Endothelial cell of umbilical vein (primary cell): ENCODE measurements around the gene UBXN6. TPM values are rescaled to one million over a fixed set of nuclear protein-coding genes. Genes with fewer than 3 reads are reported as not detected.

Experiments used
- BruUV-seq: library from RNA; stranded (reverse); fragments of 400-500 nt; replicated peaks from 2 replicates; lab custom pipeline; 2021; lab: Mats Ljungman, UMichigan
- CTCF ChIA-PET: fragments of 300-600, 350-600 bp; sonication (Branson Sonifier 250); formaldehyde crosslinking; loops from one replicate; lab custom pipeline; 2021; ENCODE audit warnings: antibody characterized with exemption, inconsistent platforms; lab: Charles Lee
- POLR2A ChIA-PET: fragments of 300-600, 350-600 bp; sonication (Branson Sonifier 250); formaldehyde crosslinking; loops from one replicate; lab custom pipeline; 2021; ENCODE audit warnings: antibody characterized with exemption, inconsistent platforms; lab: Charles Lee
- DNase-seq: peaks from one replicate; pipeline ENCODE4 v3.0.0-alpha.2; 2011; ENCODE audit warnings: low read depth, low spot score
- FAIRE-seq: peaks from 2 replicates; lab custom pipeline; 2011; peaks lifted over from hg19 to GRCh38; lab: Jason Lieb, UNC
- H2AFZ ChIP-seq: 2 replicates; pipeline ENCODE4 v1.6.0; 2012; ENCODE audit warnings: low read depth, low read length, control low read depth, inconsistent platforms
- H3K27ac ChIP-seq: 2 replicates; pipeline ENCODE4 v1.5.1; 2011; ENCODE audit warnings: low read depth, mild to moderate bottlenecking, control low read depth, low read length, moderate library complexity; ENCODE audit not compliant: insufficient read depth
- H3K27me3 ChIP-seq, 2 experiments: 2 replicates each; pipeline versions ENCODE4 v1.6.0 to v1.6.1; 2011; ENCODE audit warnings: low read length in 2 of 2, mixed read lengths in 1 of 2; ENCODE audit not compliant: control insufficient read depth in 2 of 2, insufficient read depth in 2 of 2
- H3K36me3 ChIP-seq, 2 experiments: 2 replicates in 1 of 2; 3 replicates in 1 of 2; pipeline ENCODE4 v1.5.1; 2011; ENCODE audit warnings: low read length in 2 of 2, mild to moderate bottlenecking in 1 of 2, moderate library complexity in 1 of 2; ENCODE audit not compliant: control insufficient read depth in 2 of 2, insufficient read depth in 2 of 2; ENCODE audit errors: extremely low read depth in 1 of 2
- H3K4me1 ChIP-seq: 3 replicates; pipeline ENCODE4 v1.5.1; 2011; ENCODE audit warnings: mild to moderate bottlenecking, low read length; ENCODE audit not compliant: control insufficient read depth, insufficient read depth; ENCODE audit errors: extremely low read depth
- H3K4me2 ChIP-seq: 2 replicates; pipeline ENCODE4 v1.6.1; 2011; ENCODE audit warnings: low read length, control low read depth, mixed read lengths; ENCODE audit not compliant: insufficient read depth
- H3K4me3 ChIP-seq, 3 experiments: fragments of 200-600 bp in 1 of 3; sonication (generic), shearing (Covaris generic) in 1 of 3; replicated peaks in 1 of 3; 2 replicates each; pipeline ENCODE4 v1.5.1; 2011 to 2016; ENCODE audit warnings: control low read depth in 3 of 3, low read length in 3 of 3, mild to moderate bottlenecking in 2 of 3, inconsistent platforms in 1 of 3, low read depth in 1 of 3, moderate library complexity in 1 of 3; ENCODE audit not compliant: insufficient read depth in 1 of 3
- H3K79me2 ChIP-seq: 2 replicates; pipeline ENCODE4 v1.6.0; 2012; ENCODE audit warnings: low read length, inconsistent platforms; ENCODE audit not compliant: control insufficient read depth, insufficient read depth
- H3K9ac ChIP-seq: replicated peaks from 2 replicates; pipeline ENCODE3; 2011; ENCODE audit warnings: low read length, control low read depth; ENCODE audit not compliant: insufficient read depth; ENCODE audit errors: extremely low read depth
- H3K9me1 ChIP-seq: replicated peaks from 3 replicates; pipeline ENCODE4 v1.6.0; 2011; ENCODE audit warnings: mild to moderate bottlenecking, low read length; ENCODE audit not compliant: control insufficient read depth, insufficient read depth; ENCODE audit errors: extremely low read depth
- H3K9me3 ChIP-seq: replicated peaks from 2 replicates; pipeline ENCODE4 v1.5.1; 2012; ENCODE audit warnings: low read length, inconsistent platforms; ENCODE audit not compliant: control insufficient read depth, insufficient read depth
- H4K20me1 ChIP-seq: replicated peaks from 2 replicates; pipeline ENCODE3; 2011; ENCODE audit warnings: mild to moderate bottlenecking, low read length; ENCODE audit not compliant: control insufficient read depth, insufficient read depth; ENCODE audit errors: extremely low read depth
- CTCF ChIP-seq, 2 donors: IDR thresholded peaks; 1 replicate in 1 of 2; 2 replicates in 1 of 2; pipeline ENCODE4 v1.5.1; 2011; ENCODE audit warnings: low read length in 2 of 2, mild to moderate bottlenecking in 2 of 2, moderate library complexity in 2 of 2, control low read depth in 1 of 2, inconsistent platforms in 1 of 2, low read depth in 1 of 2; ENCODE audit not compliant: insufficient read depth in 1 of 2; ENCODE audit errors: extremely low read depth in 1 of 2
- EZH2 ChIP-seq: IDR thresholded peaks from 2 replicates; pipeline ENCODE4 v1.6.1; 2012; ENCODE audit warnings: borderline replicate concordance, low read depth, mild to moderate bottlenecking, moderate library complexity, low read length, inconsistent platforms; ENCODE audit not compliant: severe bottlenecking
- FOS ChIP-seq: IDR thresholded peaks from 2 replicates; pipeline ENCODE4 v1.6.1; 2011; ENCODE audit warnings: mild to moderate bottlenecking, low read length, moderate library complexity, borderline replicate concordance; ENCODE audit not compliant: insufficient read depth
- GATA2 ChIP-seq: IDR thresholded peaks from 2 replicates; pipeline ENCODE4 v1.7.0; 2011; ENCODE audit warnings: low read depth, mild to moderate bottlenecking, moderate library complexity, mixed read lengths, low read length; ENCODE audit not compliant: insufficient read length, insufficient read depth
- JUN ChIP-seq: IDR thresholded peaks from 2 replicates; pipeline ENCODE4 v1.6.1; 2011; ENCODE audit warnings: borderline replicate concordance, low read depth; ENCODE audit not compliant: insufficient read length, insufficient read depth
- MAX ChIP-seq: IDR thresholded peaks from 2 replicates; pipeline ENCODE4 v1.6.1; 2011; ENCODE audit not compliant: insufficient read depth, insufficient read length
- MYC ChIP-seq: IDR thresholded peaks from one replicate; pipeline ENCODE4 v1.6.1; 2011; ENCODE audit warnings: mild to moderate bottlenecking, low read depth, low read length
- POLR2A ChIP-seq: IDR thresholded peaks from 2 replicates; pipeline ENCODE4 v1.6.1; 2012; ENCODE audit warnings: low read depth, mild to moderate bottlenecking, control low read depth, low read length
- POLR2AphosphoS5 ChIP-seq: IDR thresholded peaks from 2 replicates; pipeline ENCODE4 v1.6.1; 2012; ENCODE audit warnings: low read depth, mild to moderate bottlenecking, control low read depth, low read length, moderate library complexity; ENCODE audit not compliant: insufficient read depth
- dilution Hi-C: fragments of 300-500 bp; cut with MboI; formaldehyde crosslinking; loops from one replicate; pipeline ENCODE4 v1.15.0; 2019; ENCODE audit warnings: low sequenced_read_pairs; ENCODE audit not compliant: extremely low pct_ligation_motif_present
- intact Hi-C: fragments of 100-400 bp; cut with micrococcal nuclease; formaldehyde crosslinking; loops from one replicate; pipeline ENCODE4 v1.10.0; 2022
- polyA plus RNA-seq, 4 experiments: library from polyadenylated mRNA; depleted of rRNA in 3 of 4; stranded (reverse) in 3 of 4; unstranded in 1 of 4; fragments of >200 nt; gene quantifications; 2 replicates each; pipeline versions ENCODE4 v1.2.1 to v1.2.3, GENCODE V29; 2011 to 2012; ENCODE audit warnings: missing spikeins in 1 of 4
- total RNA-seq: library from RNA; stranded (reverse); gene quantifications from 2 replicates; pipeline ENCODE4 v1.2.3, GENCODE V29; 2021

Gene UBXN6
- total and polyA plus RNA-seq, 2 donors (not counting 3 experiments of a cell fraction or from before 2014, with no cell fraction given): 78.5 to 93.7 TPM

- ChIA-PET CTCF (interaction anchor here (1.1 kb wide), 1 partner anchor 13 kb away, joined by 3 read pairs; no protein-coding TSS in a partner anchor), POLR2A (no interaction called here)
- no peak overlapping the region for H3K9ac ChIP-seq
- no peak overlapping the region for H3K4me3 ChIP-seq
- intact Hi-C loops (no loop called here), dilution Hi-C loops (no loop called here)
- BruUV-seq: no TSS peak
- no peak for DNase-seq
- H3K27ac ChIP-seq: no peak overlapping the region
- TF ChIP-seq MYC: no peak
- no peak for TF ChIP-seq MAX
- TF ChIP-seq POLR2AphosphoS5: no peak
- no peak for TF ChIP-seq EZH2
- no peak for TF ChIP-seq POLR2A
- TF ChIP-seq JUN: no peak
- H3K9me1 ChIP-seq: no peaks in the 10 kb centered on the region
- H3K36me3 ChIP-seq: peaks cover 10 to 41% of the 10 kb centered on the region in 2 experiments
- no peaks in the 10 kb centered on the region for H3K27me3 ChIP-seq
- no peaks in the 10 kb centered on the region for H3K9me3 ChIP-seq
- no peaks in the 10 kb centered on the region for H3K4me1 ChIP-seq
- H3K4me2 ChIP-seq: no peak overlapping the region
- no peak for FAIRE-seq
- no peaks in the 10 kb centered on the region for H3K79me2 ChIP-seq
- H4K20me1 ChIP-seq: no peaks in the 10 kb centered on the region
- no peak overlapping the region for H2AFZ ChIP-seq
Measured at GRCh38 chr19:4443966-4444764, 13.4 kb downstream of the UBXN6 start.

- FAIRE-seq (no peak), DNase-seq (no peak)
- H3K4me1 ChIP-seq: no peaks in the 10 kb centered on the region
- BruUV-seq: no TSS peak
- H3K36me3 ChIP-seq: peaks cover 10 to 33% of the 10 kb centered on the region in 2 experiments
- H4K20me1 ChIP-seq: no peaks in the 10 kb centered on the region
- no peaks in the 10 kb centered on the region for H3K9me1 ChIP-seq
- no peaks in the 10 kb centered on the region for H3K27me3 ChIP-seq
- H2AFZ ChIP-seq: no peak overlapping the region
- no peak overlapping the region for H3K4me2 ChIP-seq
- dilution Hi-C loops (no loop called here), intact Hi-C loops (no loop called here)
- no peak for TF ChIP-seq EZH2
- no peak for TF ChIP-seq GATA2
- TF ChIP-seq CTCF (IDR thresholded peaks at IDR 0.05; ENCODE audit: extremely low read depth in 1 of 2, insufficient read depth in 1 of 2, low read depth in 1 of 2, low read length in 2 of 2): no peak
- TF ChIP-seq JUN: no peak
- TF ChIP-seq MAX: no peak
- TF ChIP-seq POLR2AphosphoS5: no peak
- TF ChIP-seq MYC: no peak
- TF ChIP-seq POLR2A: no peak
- TF ChIP-seq FOS: no peak
- no peak overlapping the region for H3K27ac ChIP-seq
- no peaks in the 10 kb centered on the region for H3K9me3 ChIP-seq
- POLR2A ChIA-PET: no interaction called here
- H3K79me2 ChIP-seq: no peaks in the 10 kb centered on the region
- no peak overlapping the region for H3K4me3 ChIP-seq
- H3K9ac ChIP-seq: no peak overlapping the region
- CTCF ChIA-PET: interaction anchor here (1.1 kb wide), 1 partner anchor 14 kb away, joined by 3 read pairs; no protein-coding TSS in a partner anchor
Measured at GRCh38 chr19:4443188-4443587, 14.4 kb downstream of the UBXN6 start.
